HG03521 (cell line): ENCODE data around the gene LRRC46.

Source experiments
- ATAC-seq: cut with Tn5 transposase; IDR thresholded peaks from one replicate; pipeline ENCODE4 v1.9.1; 2021; ENCODE audit warnings: mild to moderate bottlenecking, moderate library complexity; ENCODE audit not compliant: unreplicated experiment

LRRC46 gene

GRCh38 chr17:47829870-47830269 is 1.6 kb upstream of the LRRC46 start:
- no peak for ATAC-seq

GRCh38 chr17:47830396-47831002 is 971 bp upstream of the LRRC46 start:
- no peak for ATAC-seq

- ATAC-seq: no peak
These were observed 461 bp downstream of the LRRC46 start for GRCh38 chr17:47831934-47832327.

GRCh38 chr17:47834756-47835155 is 3.3 kb downstream of the LRRC46 start:
- no peak for ATAC-seq

GRCh38 chr17:47836601-47837000 is 5.1 kb downstream of the LRRC46 start:
- ATAC-seq: no peak

- ATAC-seq: no peak
These were observed 6.0 kb downstream of the LRRC46 start for GRCh38 chr17:47837401-47838039.

GRCh38 chr17:47838636-47839035 is 7.2 kb downstream of the LRRC46 start:
- no peak for ATAC-seq

- no peak for ATAC-seq
These were observed 7.6 kb downstream of the LRRC46 start for GRCh38 chr17:47839071-47839470.

GRCh38 chr17:47840001-47840741 is 8.7 kb downstream of the LRRC46 start:
- no peak for ATAC-seq

GRCh38 chr17:47840742-47841487 is 9.4 kb downstream of the LRRC46 start, which contains the start of gene SCRN2:
TSS of gene SCRN2 (minus strand) at chr17:47841273. CDS start at chr17:47840843, 430 bp downstream.
- peak; percentile 74 for ATAC-seq

GRCh38 chr17:47841488-47842291 is 10.2 kb downstream of the LRRC46 start:
- ATAC-seq: no peak

- no peak for ATAC-seq
These were observed 11.9 kb downstream of the LRRC46 start for GRCh38 chr17:47843391-47843730.

GRCh38 chr17:47844227-47844626 is 12.8 kb downstream of the LRRC46 start:
- ATAC-seq: no peak

- ATAC-seq: no peak
These were observed 13.6 kb downstream of the LRRC46 start for GRCh38 chr17:47844814-47845715.

- no peak for ATAC-seq
These were observed 14.2 kb downstream of the LRRC46 start for GRCh38 chr17:47845716-47846075.

GRCh38 chr17:47846716-47847340 is 15.4 kb downstream of the LRRC46 start:
- ATAC-seq: no peak

GRCh38 chr17:47847341-47848197 is 16.1 kb downstream of the LRRC46 start:
- no peak for ATAC-seq

GRCh38 chr17:47848198-47848513 is 16.7 kb downstream of the LRRC46 start:
- no peak for ATAC-seq

GRCh38 chr17:47850373-47850691 is 18.9 kb downstream of the LRRC46 start:
- no peak for ATAC-seq
